Keratinocyte (primary cell): ENCODE data around the gene CATSPERE. TPM values are rescaled to one million over a fixed set of nuclear protein-coding genes. Genes with fewer than 3 reads are reported as not detected.

Experiments used
- DNase-seq: peaks from one replicate; pipeline ENCODE4 v3.0.0-alpha.2; 2011; ENCODE audit warnings: low read depth, missing footprints, low spot score
- FAIRE-seq: peaks from 2 replicates; lab custom pipeline; 2011; peaks lifted over from hg19 to GRCh38; lab: Jason Lieb, UNC
- H2AFZ ChIP-seq: 2 replicates; pipeline ENCODE4 v1.6.0; 2012; ENCODE audit warnings: low read length, control low read depth, inconsistent platforms; ENCODE audit not compliant: control insufficient read depth
- H3K27ac ChIP-seq: 2 replicates; pipeline ENCODE4 v1.5.1; 2011; ENCODE audit warnings: low read length; ENCODE audit not compliant: control insufficient read depth, insufficient read depth
- H3K27me3 ChIP-seq: 3 replicates; pipeline ENCODE4 v1.6.0; 2011; ENCODE audit warnings: low read length; ENCODE audit not compliant: control insufficient read depth, insufficient read depth; ENCODE audit errors: extremely low read depth
- H3K36me3 ChIP-seq, 2 experiments: 2 replicates in 1 of 2; 3 replicates in 1 of 2; pipeline ENCODE4 v1.5.1; 2011; ENCODE audit warnings: low read length in 2 of 2, mild to moderate bottlenecking in 1 of 2; ENCODE audit not compliant: control insufficient read depth in 2 of 2, insufficient read depth in 2 of 2; ENCODE audit errors: extremely low read depth in 1 of 2
- H3K4me1 ChIP-seq: 3 replicates; pipeline ENCODE4 v1.5.1; 2011; ENCODE audit warnings: low read length; ENCODE audit not compliant: control insufficient read depth, insufficient read depth; ENCODE audit errors: extremely low read depth
- H3K4me2 ChIP-seq: 3 replicates; pipeline ENCODE4 v1.6.0; 2011; ENCODE audit warnings: low read depth, low read length; ENCODE audit not compliant: control insufficient read depth, insufficient read depth; ENCODE audit errors: extremely low read depth
- H3K4me3 ChIP-seq, 3 experiments: fragments of 200-600 bp in 1 of 3; sonication (generic) in 1 of 3; 2 replicates in 2 of 3; 3 replicates in 1 of 3; pipeline ENCODE4 v1.5.1; 2011 to 2016; ENCODE audit warnings: low read length in 3 of 3, mild to moderate bottlenecking in 3 of 3, control low read depth in 2 of 3, inconsistent platforms in 1 of 3, low read depth in 1 of 3, mixed read lengths in 1 of 3, mixed run types in 1 of 3, moderate library complexity in 1 of 3; ENCODE audit not compliant: control insufficient read depth in 2 of 3, insufficient read depth in 2 of 3; ENCODE audit errors: extremely low read depth in 1 of 3
- H3K79me2 ChIP-seq: 2 replicates; pipeline ENCODE4 v1.6.0; 2012; ENCODE audit warnings: low read length; ENCODE audit not compliant: control insufficient read depth, insufficient read depth
- H3K9ac ChIP-seq: 3 replicates; pipeline ENCODE4 v1.6.0; 2011; ENCODE audit warnings: low read length; ENCODE audit not compliant: control insufficient read depth, insufficient read depth; ENCODE audit errors: extremely low read depth
- H3K9me1 ChIP-seq: 3 replicates; pipeline ENCODE4 v1.6.0; 2011; ENCODE audit warnings: low read length; ENCODE audit not compliant: control insufficient read depth, insufficient read depth; ENCODE audit errors: extremely low read depth
- H3K9me3 ChIP-seq: 2 replicates; pipeline ENCODE4 v1.5.1; 2012; ENCODE audit warnings: low read depth, low read length; ENCODE audit not compliant: control insufficient read depth
- H4K20me1 ChIP-seq: 3 replicates; pipeline ENCODE4 v1.6.0; 2011; ENCODE audit warnings: low read length; ENCODE audit not compliant: control insufficient read depth, insufficient read depth; ENCODE audit errors: extremely low read depth
- CTCF ChIP-seq, 3 experiments: IDR thresholded peaks in 1 of 3; conservative IDR thresholded peaks in 1 of 3; optimal IDR thresholded peaks in 1 of 3; 2 replicates in 2 of 3; 3 replicates in 1 of 3; pipeline versions ENCODE3 to v1.5.1; 2011; ENCODE audit warnings: low read length in 3 of 3, mild to moderate bottlenecking in 3 of 3, moderate library complexity in 2 of 3, control low read depth in 1 of 3, inconsistent platforms in 1 of 3; ENCODE audit not compliant: insufficient read depth in 2 of 3; ENCODE audit errors: extremely low read depth in 1 of 3
- EZH2 ChIP-seq: IDR thresholded peaks from one replicate; pipeline ENCODE4 v1.6.1; 2012; ENCODE audit warnings: inconsistent platforms, mild to moderate bottlenecking, low read length, moderate library complexity
- dilution Hi-C: fragments of 300-500 bp; cut with MboI; formaldehyde crosslinking; loops from one replicate; pipeline ENCODE4 v1.7.0; 2020; ENCODE audit warnings: low sequenced_read_pairs; ENCODE audit not compliant: extremely low pct_ligation_motif_present
- polyA plus RNA-seq, 5 experiments: library from polyadenylated mRNA; depleted of rRNA in 3 of 5; stranded (reverse) in 3 of 5; stranded (forward) in 1 of 5; unstranded in 1 of 5; fragments of >200 nt; gene quantifications; 1 replicate in 1 of 5; 2 replicates in 3 of 5; 3 replicates in 1 of 5; pipeline versions ENCODE4 v1.2.1 to v1.2.3, GENCODE V29; 2011 to 2012; ENCODE audit warnings: missing spikeins in 2 of 5, low read depth in 1 of 5, low replicate concordance in 1 of 5

CATSPERE gene
- polyA plus RNA-seq, 1 donor (not counting 4 experiments of a cell fraction or from before 2014, with no cell fraction given) = 0.42 TPM

GRCh38 chr1:244603498-244603897 lies 142.4 kb downstream of the CATSPERE start:
- H3K36me3 ChIP-seq = no peaks in the 10 kb centered on the region
- DNase-seq = no peak
- H3K4me3 ChIP-seq = no peak overlapping the region
- H3K27ac ChIP-seq = no peak overlapping the region
- dilution Hi-C loops = loop anchor here (25.0 kb wide), 1 partner anchor 434 kb away; no protein-coding TSS in a partner anchor
- TF ChIP-seq EZH2 (no peak), CTCF (optimal IDR thresholded peaks at IDR 0.05 in 1 of 3, IDR thresholded peaks at IDR 0.05 in 1 of 3, conservative IDR thresholded peaks at IDR 0.05 in 1 of 3; ENCODE audit: extremely low read depth in 1 of 3, insufficient read depth in 2 of 3, low read length in 3 of 3) (peak in 2 of 3 experiments; percentile 33 to 48)
- FAIRE-seq = no peak
- H3K9me1 ChIP-seq = no peaks in the 10 kb centered on the region
- H3K9ac ChIP-seq = no peak overlapping the region
- H3K79me2 ChIP-seq = no peaks in the 10 kb centered on the region
- H2AFZ ChIP-seq = no peak overlapping the region
- H3K27me3 ChIP-seq = no peaks in the 10 kb centered on the region
- H3K4me2 ChIP-seq = no peak overlapping the region
- no peaks in the 10 kb centered on the region for H4K20me1 ChIP-seq
- H3K4me1 ChIP-seq = peaks cover 10% of the 10 kb centered on the region
- H3K9me3 ChIP-seq = no peaks in the 10 kb centered on the region

DNA sequence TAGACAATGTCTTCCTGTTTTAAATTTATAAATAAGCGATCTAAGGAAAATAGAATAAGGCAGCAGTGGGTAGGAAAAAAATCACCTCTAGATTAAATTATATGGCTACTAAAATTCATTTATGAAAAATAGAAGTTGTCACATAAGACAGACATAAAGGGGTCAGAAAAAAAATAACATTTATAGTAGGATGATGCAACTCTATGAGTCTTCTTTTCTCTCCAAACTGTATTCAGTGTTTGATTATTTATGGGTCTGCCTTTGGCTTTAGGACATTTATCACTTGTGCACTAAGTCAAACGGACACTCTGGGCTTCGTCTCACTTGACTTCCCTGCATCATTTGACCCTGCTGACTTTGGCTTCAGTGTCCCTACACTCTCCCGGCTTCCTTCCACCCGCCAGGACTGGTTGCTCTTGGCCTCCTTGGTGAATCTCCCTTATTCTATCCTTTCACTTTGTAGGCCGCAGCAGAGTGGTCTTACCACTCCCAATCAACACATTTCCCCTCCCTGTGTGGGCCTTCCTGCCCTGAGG lies 144.8 kb downstream of the CATSPERE start:
- H3K27ac ChIP-seq = no peak overlapping the region
- FAIRE-seq (no peak), DNase-seq (no peak)

More for the DNA sequence above, 144.8 kb downstream of the CATSPERE start:
- Histone ChIP-seq H3K9ac (no peak overlapping the region), H3K4me2 (no peak overlapping the region), H3K4me3 (no peak overlapping the region), H4K20me1 (no peaks in the 10 kb centered on the region), H3K9me1 (no peaks in the 10 kb centered on the region), H3K4me1 (no peaks in the 10 kb centered on the region), H3K79me2 (no peaks in the 10 kb centered on the region), H3K36me3 (no peaks in the 10 kb centered on the region), H3K27me3 (no peaks in the 10 kb centered on the region), H2AFZ (no peak overlapping the region), H3K9me3 (no peaks in the 10 kb centered on the region)
- dilution Hi-C loops = loop anchor here (25.0 kb wide), 1 partner anchor 431 kb away; no protein-coding TSS in a partner anchor
- TF ChIP-seq EZH2 = no peak
- no peak for TF ChIP-seq CTCF (optimal IDR thresholded peaks at IDR 0.05 in 1 of 3, IDR thresholded peaks at IDR 0.05 in 1 of 3, conservative IDR thresholded peaks at IDR 0.05 in 1 of 3; ENCODE audit: extremely low read depth in 1 of 3, insufficient read depth in 2 of 3, low read length in 3 of 3)
